ENCODE results near the gene NOTCH1.

- no peak for TF ChIP-seq CTCF (IDR thresholded peaks at IDR 0.05; ENCODE audit: insufficient read depth, low read depth, low read length)
- TF ChIP-seq EZH2 (IDR thresholded peaks at IDR 0.05; ENCODE audit: insufficient read depth, low read length), result no peak
These were observed 21.9 kb upstream of the NOTCH1 start for GRCh38 chr9:136567651-136568287.
